Measurements from ENCODE around the gene CD180. TPM values are rescaled to one million over a fixed set of nuclear protein-coding genes. Genes with fewer than 3 reads are reported as not detected.
A peak's percentile ranks its signal among the peaks of the same experiment; 100 is the strongest.

CD180 gene
- total RNA-seq, 2 experiments from 2014 or later = 0.08 TPM; not detected in 1

DNA sequence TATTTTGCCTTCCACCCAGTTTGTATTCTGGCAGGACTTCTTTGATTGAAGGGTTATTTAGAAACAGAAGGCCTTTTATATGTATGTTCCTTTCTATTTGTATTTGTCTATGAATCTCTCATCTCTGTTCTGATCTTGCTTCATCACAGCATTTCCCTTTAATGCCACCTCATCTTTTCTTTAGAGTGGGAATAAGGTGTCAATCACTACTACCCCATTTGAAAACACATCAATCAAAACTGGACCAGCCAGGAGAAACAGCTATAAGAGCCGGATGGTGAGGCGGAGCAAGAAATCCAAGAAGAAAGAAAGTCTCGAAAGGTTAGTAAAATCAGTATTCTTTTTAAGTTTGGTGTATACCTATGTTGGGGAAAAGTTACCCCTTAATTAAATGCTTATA lies 36.3 kb downstream of the CD180 start:
- Mint-ChIP-seq H3K36me3 (ENCODE audit: low read depth) (peaks cover 30% of the 10 kb centered on the region), H3K9me3 (no peaks in the 10 kb centered on the region)

GRCh38 chr5:67156976-67157583 lies 39.5 kb downstream of the CD180 start:
- Mint-ChIP-seq H3K36me3 (ENCODE audit: low read depth) (peaks cover 28% of the 10 kb centered on the region), H3K9me3 (no peaks in the 10 kb centered on the region), H3K4me3 (peak overlapping the region; percentile 17), H3K4me1 (ENCODE audit: low read depth) (peaks cover 59% of the 10 kb centered on the region), H3K27ac (peak overlapping the region; percentile 71), H3K27me3 (no peaks in the 10 kb centered on the region)
- peak; percentile 42 to 81 (median 50) for DNase-seq
- Histone ChIP-seq H3K9me3 (ENCODE audit: control insufficient read depth in 1 of 2, insufficient read depth in 1 of 2, low read length in 2 of 2) (no peaks in the 10 kb centered on the region), H3K4me3 (ENCODE audit: low read length) (no peak overlapping the region), H3K27ac (ENCODE audit: low read depth in 1 of 2, low read length in 2 of 2) (no peak overlapping the region), H3K36me3 (ENCODE audit: insufficient read depth, low read length) (peaks cover 24% of the 10 kb centered on the region), H3K4me1 (ENCODE audit: insufficient read depth, low read length) (peaks cover 45% of the 10 kb centered on the region), H3K27me3 (ENCODE audit: control insufficient read depth in 1 of 2, insufficient read depth in 2 of 2, low read length in 2 of 2) (no peaks in the 10 kb centered on the region)
- CTCF ChIA-PET = interaction anchor here (0.6 to 2.2 kb wide), 13 partner anchors 9 to 89 kb away, joined by 3 to 20 read pairs (median 6); no protein-coding TSS in a partner anchor
- POLR2A ChIA-PET = interaction anchor here (1.3 to 14.4 kb wide), 4 partner anchors 9 to 170 kb away, joined by 3 to 275 read pairs (median 12); no protein-coding TSS in a partner anchor
- TF ChIP-seq CTCF (IDR thresholded peaks at IDR 0.05) = peak; percentile 96
- intact Hi-C loops (cut with DNase I, micrococcal nuclease) = loop anchor here (1.0 to 5.0 kb wide), 4 partner anchors 52 to 1115 kb away; no protein-coding TSS in a partner anchor
- peak; percentile 55 for ATAC-seq (ENCODE audit: poor library complexity)

More for the DNA sequence above, 36.3 kb downstream of the CD180 start:
- CTCF ChIA-PET = interaction anchor here (1.4 to 4.4 kb wide), 3 partner anchors 49 to 1112 kb away, joined by 4 to 18 read pairs (median 5); no protein-coding TSS in a partner anchor
- no peak for ATAC-seq (ENCODE audit: poor library complexity)
- Histone ChIP-seq H3K9me3 (ENCODE audit: control insufficient read depth in 1 of 2, insufficient read depth in 1 of 2, low read length in 2 of 2) (peaks cover 0 to 22% of the 10 kb centered on the region in 2 experiments), H3K27me3 (ENCODE audit: control insufficient read depth in 1 of 2, insufficient read depth in 2 of 2, low read length in 2 of 2) (no peaks in the 10 kb centered on the region), H3K4me1 (ENCODE audit: insufficient read depth, low read length) (peaks cover 77% of the 10 kb centered on the region), H3K36me3 (ENCODE audit: insufficient read depth, low read length) (peaks cover 31% of the 10 kb centered on the region), H3K4me3 (ENCODE audit: low read length) (no peak overlapping the region), H3K27ac (ENCODE audit: low read depth in 1 of 2, low read length in 2 of 2) (peak overlapping the region in 1 of 2 donors; percentile 74)
- intact Hi-C loops (cut with DNase I, micrococcal nuclease) = loop anchor here in 1 of 2 experiments (10.0 kb wide), 2 partner anchors 155 to 1095 kb away; no protein-coding TSS in a partner anchor
- no peak for TF ChIP-seq CTCF (IDR thresholded peaks at IDR 0.05)
- H3K27ac Mint-ChIP-seq = peak overlapping the region; percentile 86
- peaks cover 79% of the 10 kb centered on the region for H3K4me1 Mint-ChIP-seq (ENCODE audit: low read depth)
- DNase-seq = peak in 1 of 14 experiments; percentile 50
- H3K27me3 Mint-ChIP-seq = no peaks in the 10 kb centered on the region
- H3K4me3 Mint-ChIP-seq = peak overlapping the region; percentile 76
- POLR2A ChIA-PET = interaction anchor here (0.9 to 14.4 kb wide), 3 partner anchors 45 to 1092 kb away, joined by 3 to 275 read pairs (median 4); no protein-coding TSS in a partner anchor

GRCh38 chr5:67154556-67155206 lies 41.9 kb downstream of the CD180 start:
- H3K4me3 ChIP-seq (ENCODE audit: low read length) = no peak overlapping the region
- Mint-ChIP-seq H3K27ac (peak overlapping the region; percentile 66), H3K27me3 (no peaks in the 10 kb centered on the region), H3K9me3 (no peaks in the 10 kb centered on the region), H3K4me1 (ENCODE audit: low read depth) (peaks cover 35% of the 10 kb centered on the region), H3K4me3 (no peak overlapping the region), H3K36me3 (ENCODE audit: low read depth) (peaks cover 47% of the 10 kb centered on the region)
- no peaks in the 10 kb centered on the region for H3K9me3 ChIP-seq (ENCODE audit: control insufficient read depth in 1 of 2, insufficient read depth in 1 of 2, low read length in 2 of 2)
- peaks cover 29% of the 10 kb centered on the region for H3K4me1 ChIP-seq (ENCODE audit: insufficient read depth, low read length)
- peaks cover 35% of the 10 kb centered on the region for H3K36me3 ChIP-seq (ENCODE audit: insufficient read depth, low read length)
- TF ChIP-seq CTCF (IDR thresholded peaks at IDR 0.05) = no peak
- POLR2A ChIA-PET = interaction anchor here (1.0 kb wide), 1 partner anchor 61 kb away, joined by 3 read pairs; no protein-coding TSS in a partner anchor
- no peaks in the 10 kb centered on the region for H3K27me3 ChIP-seq (ENCODE audit: control insufficient read depth in 1 of 2, insufficient read depth in 2 of 2, low read length in 2 of 2)
- no peak overlapping the region for H3K27ac ChIP-seq (ENCODE audit: low read depth in 1 of 2, low read length in 2 of 2)
- intact Hi-C loops (cut with DNase I, micrococcal nuclease) = loop anchor here (5.0 kb wide), 3 partner anchors 342 to 1118 kb away; no protein-coding TSS in a partner anchor
- CTCF ChIA-PET = no interaction called here
- ATAC-seq (ENCODE audit: poor library complexity) (no peak), DNase-seq (no peak)

Data from CD4-positive, alpha-beta T cell (primary cell).